Breast epithelium (tissue), 4 donors: ENCODE measurements around the gene FRMPD1. TPM values are rescaled to one million over a fixed set of nuclear protein-coding genes. Genes with fewer than 3 reads are reported as not detected.

Experiments
- DNase-seq, 2 donors: peaks; one replicate each; pipeline ENCODE4 v3.0.0-alpha.2; 2019; ENCODE audit warnings: low spot score in 2 of 2
- H3K27ac ChIP-seq, 2 donors: fragments of 200-600 bp; sonication (generic) in 1 of 2; one replicate each; pipeline ENCODE4 v1.5.1; 2016 to 2019; ENCODE audit warnings: mild to moderate bottlenecking in 1 of 2
- H3K27me3 ChIP-seq, 2 donors: fragments of 200-600 bp; sonication (generic) in 1 of 2; one replicate each; pipeline versions ENCODE4 v1.5.1 to v1.6.0; 2017 to 2019; ENCODE audit warnings: control low read depth in 1 of 2, mild to moderate bottlenecking in 1 of 2
- H3K36me3 ChIP-seq: fragments of 200-600 bp; one replicate; pipeline ENCODE4 v1.5.1; 2019
- H3K4me1 ChIP-seq, 2 donors: fragments of 200-600 bp; sonication (generic); one replicate each; pipeline ENCODE4 v1.5.1; 2016 to 2019; ENCODE audit warnings: control low read depth in 1 of 2
- H3K4me3 ChIP-seq, 3 donors: fragments of 200-600 bp; sonication (generic); 1 replicate in 2 of 3; 2 replicates in 1 of 3; pipeline ENCODE4 v1.5.1; 2016 to 2019; ENCODE audit warnings: mild to moderate bottlenecking in 3 of 3, moderate library complexity in 2 of 3
- H3K9me3 ChIP-seq, 2 donors: fragments of 200-600 bp; sonication (generic) in 1 of 2; one replicate each; pipeline ENCODE4 v1.5.1; 2016 to 2019; ENCODE audit warnings: control low read depth in 1 of 2
- CTCF ChIP-seq, 3 donors: fragments of 450-650 bp; IDR thresholded peaks; one replicate each; pipeline ENCODE4 v1.5.1; 2016 to 2017; ENCODE audit warnings: antibody characterized with exemption in 3 of 3, mild to moderate bottlenecking in 3 of 3, moderate library complexity in 3 of 3
- POLR2A ChIP-seq: fragments of 450-650 bp; IDR thresholded peaks from one replicate; pipeline ENCODE4 v1.6.1; 2016; ENCODE audit warnings: antibody characterized with exemption, mild to moderate bottlenecking, moderate library complexity
- POLR2AphosphoS5 ChIP-seq, 3 donors: sonication (generic); formaldehyde crosslinking; IDR thresholded peaks; one replicate each; pipeline ENCODE4 v1.6.1; 2017; ENCODE audit warnings: antibody characterized with exemption in 3 of 3
- intact Hi-C: fragments of 100-400 bp; cut with DNase I; formaldehyde crosslinking; loops from one replicate; pipeline ENCODE4 v1.15.1; 2023; ENCODE audit warnings: low total_unique reads
- total RNA-seq, 3 donors: library from RNA; depleted of rRNA; stranded (reverse); fragments of >200 nt; gene quantifications; one replicate each; pipeline ENCODE4 v1.1.0, GENCODE V29; 2016

The FRMPD1 gene
- total RNA-seq, 3 donors from 2014 or later: 0.16 to 1.6 (median 0.59) TPM

GRCh38 chr9:37608250-37608649 is 42.5 kb upstream of the FRMPD1 start:
- Histone ChIP-seq H3K4me1 (no peaks in the 10 kb centered on the region), H3K27me3 (no peaks in the 10 kb centered on the region), H3K27ac (no peak overlapping the region), H3K4me3 (no peak overlapping the region), H3K9me3 (no peaks in the 10 kb centered on the region), H3K36me3 (no peaks in the 10 kb centered on the region)
- TF ChIP-seq POLR2A (no peak), POLR2AphosphoS5 (IDR thresholded peaks at IDR 0.05) (no peak), CTCF (IDR thresholded peaks at IDR 0.05) (no peak)
- intact Hi-C loops: no loop called here
- DNase-seq: no peak

GRCh38 chr9:37609735-37610397 is 40.9 kb upstream of the FRMPD1 start:
- Histone ChIP-seq H3K27me3 (no peaks in the 10 kb centered on the region), H3K4me1 (no peaks in the 10 kb centered on the region), H3K27ac (no peak overlapping the region), H3K4me3 (no peak overlapping the region), H3K36me3 (no peaks in the 10 kb centered on the region), H3K9me3 (no peaks in the 10 kb centered on the region)
- intact Hi-C loops: no loop called here
- TF ChIP-seq POLR2A (no peak), POLR2AphosphoS5 (IDR thresholded peaks at IDR 0.05) (no peak), CTCF (IDR thresholded peaks at IDR 0.05) (no peak)
- DNase-seq: no peak

- intact Hi-C loops: no loop called here
- no peaks in the 10 kb centered on the region for H3K27me3 ChIP-seq
- no peak for TF ChIP-seq CTCF (IDR thresholded peaks at IDR 0.05)
- no peak for TF ChIP-seq POLR2AphosphoS5 (IDR thresholded peaks at IDR 0.05)
- no peak for TF ChIP-seq POLR2A
Measured at GRCh38 chr9:37611014-37611413, 39.7 kb upstream of the FRMPD1 start.

GRCh38 chr9:37611961-37612360 is 38.8 kb upstream of the FRMPD1 start:
- DNase-seq: no peak
- Histone ChIP-seq H3K9me3 (no peaks in the 10 kb centered on the region), H3K27me3 (no peaks in the 10 kb centered on the region), H3K36me3 (no peaks in the 10 kb centered on the region), H3K4me1 (no peaks in the 10 kb centered on the region), H3K4me3 (no peak overlapping the region), H3K27ac (no peak overlapping the region)
- TF ChIP-seq POLR2AphosphoS5 (IDR thresholded peaks at IDR 0.05): no peak
- TF ChIP-seq POLR2A: no peak
- no peak for TF ChIP-seq CTCF (IDR thresholded peaks at IDR 0.05)
- intact Hi-C loops: no loop called here

More at GRCh38 chr9:37611014-37611413, 39.7 kb upstream of the FRMPD1 start:
- no peak for DNase-seq
- Histone ChIP-seq H3K27ac (no peak overlapping the region), H3K4me3 (no peak overlapping the region), H3K4me1 (no peaks in the 10 kb centered on the region), H3K36me3 (no peaks in the 10 kb centered on the region), H3K9me3 (no peaks in the 10 kb centered on the region)

- TF ChIP-seq CTCF (IDR thresholded peaks at IDR 0.05) (no peak), POLR2AphosphoS5 (IDR thresholded peaks at IDR 0.05) (no peak), POLR2A (no peak)
- intact Hi-C loops: no loop called here
Measured at GRCh38 chr9:37617161-37617560, 33.6 kb upstream of the FRMPD1 start.

More at GRCh38 chr9:37617161-37617560, 33.6 kb upstream of the FRMPD1 start:
- H3K27ac ChIP-seq: no peak overlapping the region
- H3K9me3 ChIP-seq: no peaks in the 10 kb centered on the region
- no peak overlapping the region for H3K4me3 ChIP-seq
- no peaks in the 10 kb centered on the region for H3K4me1 ChIP-seq
- no peak for DNase-seq
- H3K27me3 ChIP-seq: no peaks in the 10 kb centered on the region
- no peaks in the 10 kb centered on the region for H3K36me3 ChIP-seq
